Natural killer cell (primary cell): Measurements from ENCODE around the gene RAPGEF1. TPM values are rescaled to one million over a fixed set of nuclear protein-coding genes. Genes with fewer than 3 reads are reported as not detected.

ENCODE experiments used
- ATAC-seq, 3 donors: fragments of 150-1000 bp in 2 of 3; fragments of 200-7000 bp in 1 of 3; cut with Tn5 transposase; 1 replicate in 1 of 3; 2 replicates in 2 of 3; pipeline ENCODE4 v1.10.0; 2021; ENCODE audit warnings: mild to moderate bottlenecking in 2 of 3, moderate library complexity in 2 of 3
- DNase-seq, 2 donors: peaks; one replicate each; pipeline versions ENCODE4 v3.0.0 to v3.0.0-alpha.2; 2013 to 2021; ENCODE audit warnings: mixed read lengths in 1 of 2
- H3K27ac ChIP-seq: one replicate; pipeline ENCODE4 v1.5.1; 2013; ENCODE audit warnings: mild to moderate bottlenecking, low read length
- H3K27me3 ChIP-seq: one replicate; pipeline ENCODE4 v1.6.1; 2013; ENCODE audit warnings: low read length; ENCODE audit not compliant: control insufficient read depth, insufficient read depth
- H3K36me3 ChIP-seq: one replicate; pipeline ENCODE4 v1.6.1; 2013; ENCODE audit warnings: low read length; ENCODE audit not compliant: control insufficient read depth, insufficient read depth
- H3K4me1 ChIP-seq: one replicate; pipeline ENCODE4 v1.6.1; 2013; ENCODE audit warnings: low read length; ENCODE audit not compliant: control insufficient read depth, insufficient read depth
- H3K4me3 ChIP-seq: one replicate; pipeline ENCODE4 v1.5.1; 2013; ENCODE audit warnings: low read length
- H3K9me3 ChIP-seq: one replicate; pipeline ENCODE4 v1.6.1; 2013; ENCODE audit warnings: low read length; ENCODE audit not compliant: control insufficient read depth, insufficient read depth
- H3K27ac Mint-ChIP-seq, 2 donors: one replicate each; pipeline ENCODE4 v1.8.0; 2022; ENCODE audit warnings: mild to moderate bottlenecking in 2 of 2, mixed read lengths in 2 of 2, moderate library complexity in 1 of 2
- H3K27me3 Mint-ChIP-seq, 2 donors: one replicate each; pipeline ENCODE4 v1.8.0; 2022; ENCODE audit warnings: low read depth in 2 of 2, mixed read lengths in 2 of 2
- H3K36me3 Mint-ChIP-seq: one replicate; pipeline ENCODE4 v1.8.0; 2022; ENCODE audit warnings: mixed read lengths
- H3K4me1 Mint-ChIP-seq, 2 donors: one replicate each; pipeline ENCODE4 v1.8.0; 2022; ENCODE audit warnings: mixed read lengths in 2 of 2
- H3K4me3 Mint-ChIP-seq: one replicate; pipeline ENCODE4 v1.8.0; 2022; ENCODE audit warnings: mild to moderate bottlenecking, moderate library complexity, mixed read lengths
- H3K9me3 Mint-ChIP-seq, 2 donors: one replicate each; pipeline ENCODE4 v1.8.0; 2022; ENCODE audit warnings: mixed read lengths in 2 of 2
- WGBS: methylation state at CpG from one replicate; pipeline ENCODE4 v1.1.7; 2013; ENCODE audit warnings: missing lambda C conversion rate; ENCODE audit not compliant: insufficient coverage; 5-methylcytosine and 5-hydroxymethylcytosine counted together
- intact Hi-C: fragments of 100-400 bp; cut with micrococcal nuclease; formaldehyde crosslinking; loops from one replicate; pipeline ENCODE4 v1.14.2; 2022
- total RNA-seq, 4 donors: library from RNA; stranded (reverse); fragments of 120-200 nt in 1 of 4; gene quantifications; one replicate each; pipeline versions ENCODE4 v1.2.3 to v1.2.4, GENCODE V29; 2013 to 2022
- TF ChIP-seq, protein P1 (sequence below): fragments of 200-600 bp; IDR thresholded peaks from one replicate; pipeline ENCODE4 v1.8.0; 2022; ENCODE audit warnings: antibody characterized with exemption

RAPGEF1 gene
- total RNA-seq, 3 donors from 2014 or later (not counting 1 experiment from before 2014, with no cell fraction given), result 210 to 224 (median 222) TPM

DNA sequence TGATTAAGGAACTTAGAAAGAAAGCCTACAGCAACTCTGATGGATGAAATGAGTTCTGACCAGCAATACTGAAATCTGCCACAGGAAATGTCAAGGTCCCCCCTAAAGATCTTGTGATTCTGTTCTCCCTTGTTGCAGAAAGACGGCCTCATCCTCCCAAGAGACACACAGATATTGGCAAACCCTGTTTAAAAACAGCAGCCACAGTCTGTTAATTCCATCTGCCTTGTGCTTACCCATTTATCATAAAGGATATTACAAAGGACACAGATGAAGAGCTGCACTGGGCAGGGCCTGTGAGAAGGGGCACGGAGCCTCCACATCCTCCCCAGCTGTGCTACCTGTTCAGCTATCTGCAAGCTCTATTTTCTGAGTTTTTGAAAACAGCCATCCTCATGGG lies 15.2 kb downstream of the RAPGEF1 start:
- TF ChIP-seq, protein P1, sequence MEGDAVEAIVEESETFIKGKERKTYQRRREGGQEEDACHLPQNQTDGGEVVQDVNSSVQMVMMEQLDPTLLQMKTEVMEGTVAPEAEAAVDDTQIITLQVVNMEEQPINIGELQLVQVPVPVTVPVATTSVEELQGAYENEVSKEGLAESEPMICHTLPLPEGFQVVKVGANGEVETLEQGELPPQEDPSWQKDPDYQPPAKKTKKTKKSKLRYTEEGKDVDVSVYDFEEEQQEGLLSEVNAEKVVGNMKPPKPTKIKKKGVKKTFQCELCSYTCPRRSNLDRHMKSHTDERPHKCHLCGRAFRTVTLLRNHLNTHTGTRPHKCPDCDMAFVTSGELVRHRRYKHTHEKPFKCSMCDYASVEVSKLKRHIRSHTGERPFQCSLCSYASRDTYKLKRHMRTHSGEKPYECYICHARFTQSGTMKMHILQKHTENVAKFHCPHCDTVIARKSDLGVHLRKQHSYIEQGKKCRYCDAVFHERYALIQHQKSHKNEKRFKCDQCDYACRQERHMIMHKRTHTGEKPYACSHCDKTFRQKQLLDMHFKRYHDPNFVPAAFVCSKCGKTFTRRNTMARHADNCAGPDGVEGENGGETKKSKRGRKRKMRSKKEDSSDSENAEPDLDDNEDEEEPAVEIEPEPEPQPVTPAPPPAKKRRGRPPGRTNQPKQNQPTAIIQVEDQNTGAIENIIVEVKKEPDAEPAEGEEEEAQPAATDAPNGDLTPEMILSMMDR, result no peak
- peaks cover 73% of the 10 kb centered on the region for H3K4me1 ChIP-seq
- H3K27me3 ChIP-seq, result no peaks in the 10 kb centered on the region
- peak overlapping the region; percentile 72 for H3K4me3 Mint-ChIP-seq
- no peaks in the 10 kb centered on the region for H3K27me3 Mint-ChIP-seq
- peak in 1 of 2 donors; percentile 35 for DNase-seq
- no peak overlapping the region for H3K4me3 ChIP-seq
- no peaks in the 10 kb centered on the region for H3K36me3 Mint-ChIP-seq
- intact Hi-C loops, result no loop called here
- no peak for ATAC-seq
- H3K4me1 Mint-ChIP-seq, result peaks cover 76 to 86% of the 10 kb centered on the region in 2 donors
- peaks cover 7% of the 10 kb centered on the region for H3K36me3 ChIP-seq
- H3K9me3 ChIP-seq, result no peaks in the 10 kb centered on the region
- no peaks in the 10 kb centered on the region for H3K9me3 Mint-ChIP-seq
- H3K27ac Mint-ChIP-seq, result peak overlapping the region; percentile 92 to 95
- whole genome bisulfite sequencing, result 20% methylated on average over 2 of the region's 2 CpGs
- H3K27ac ChIP-seq, result peak overlapping the region; percentile 65

DNA sequence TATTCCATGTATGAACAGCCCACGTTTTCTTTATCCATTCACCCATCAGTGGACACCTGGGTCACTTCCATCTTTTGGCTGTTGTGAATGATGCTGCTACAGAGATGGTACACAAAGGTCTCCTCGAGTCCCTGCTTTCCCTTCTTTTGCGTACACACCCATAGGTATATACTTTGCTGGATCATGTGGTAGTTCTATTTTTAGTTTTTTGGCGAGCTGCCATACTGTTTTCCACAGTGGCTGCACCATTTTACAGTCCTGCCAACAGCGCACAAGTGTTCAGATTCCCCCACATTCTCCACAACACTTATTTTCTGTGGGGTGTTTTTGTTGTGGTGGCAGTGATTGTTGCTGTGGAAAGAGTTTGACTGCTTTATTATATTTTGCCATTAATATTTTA lies 16.2 kb downstream of the RAPGEF1 start:
- H3K4me3 ChIP-seq, result no peak overlapping the region
- no peaks in the 10 kb centered on the region for H3K9me3 ChIP-seq
- 77% methylated on average over 2 of the region's 5 CpGs for WGBS
- DNase-seq, result no peak
- no peaks in the 10 kb centered on the region for H3K27me3 Mint-ChIP-seq
- intact Hi-C loops, result no loop called here
- ATAC-seq, result no peak
- no peaks in the 10 kb centered on the region for H3K27me3 ChIP-seq
- no peak overlapping the region for H3K27ac ChIP-seq
- H3K4me1 ChIP-seq, result peaks cover 72% of the 10 kb centered on the region
- TF ChIP-seq, protein P1, result no peak
- H3K36me3 Mint-ChIP-seq, result no peaks in the 10 kb centered on the region
- H3K27ac Mint-ChIP-seq, result peak overlapping the region; percentile 92 to 95
- H3K36me3 ChIP-seq, result peaks cover 7% of the 10 kb centered on the region
- H3K9me3 Mint-ChIP-seq, result no peaks in the 10 kb centered on the region
- peaks cover 77 to 86% of the 10 kb centered on the region in 2 donors for H3K4me1 Mint-ChIP-seq
- H3K4me3 Mint-ChIP-seq, result no peak overlapping the region

DNA sequence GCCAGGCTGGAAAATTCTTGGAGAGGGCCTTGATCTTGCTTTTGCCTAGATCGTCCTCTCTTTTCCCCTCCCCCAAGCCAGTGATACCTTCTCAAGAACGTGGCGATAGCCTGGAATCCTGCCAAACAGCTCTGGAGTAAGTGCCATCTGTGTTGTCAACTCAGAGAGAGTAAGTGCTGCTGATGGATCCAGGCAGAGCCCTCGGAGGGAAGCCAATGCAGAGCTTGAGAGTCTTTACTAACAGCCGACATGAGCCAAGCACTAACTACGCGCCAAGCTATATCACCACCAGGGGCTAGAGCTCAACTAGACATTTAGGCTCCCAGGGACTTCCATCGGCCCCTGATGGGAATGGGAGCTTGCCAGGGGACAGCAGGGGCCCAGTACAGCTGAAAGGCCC lies 17.6 kb downstream of the RAPGEF1 start:
- Histone ChIP-seq H3K4me1 (peaks cover 60% of the 10 kb centered on the region), H3K27me3 (no peaks in the 10 kb centered on the region), H3K4me3 (no peak overlapping the region), H3K27ac (peak overlapping the region; percentile 10), H3K9me3 (no peaks in the 10 kb centered on the region), H3K36me3 (peaks cover 7% of the 10 kb centered on the region)
- ATAC-seq, result no peak
- no peak for DNase-seq
- Mint-ChIP-seq H3K27ac (peak overlapping the region; percentile 62 to 87), H3K36me3 (no peaks in the 10 kb centered on the region), H3K4me1 (peaks cover 77 to 86% of the 10 kb centered on the region in 2 donors), H3K9me3 (no peaks in the 10 kb centered on the region), H3K27me3 (no peaks in the 10 kb centered on the region), H3K4me3 (no peak overlapping the region)
- WGBS, result 86% methylated on average over 8 of the region's 8 CpGs
- TF ChIP-seq, protein P1, result no peak
- intact Hi-C loops, result no loop called here

DNA sequence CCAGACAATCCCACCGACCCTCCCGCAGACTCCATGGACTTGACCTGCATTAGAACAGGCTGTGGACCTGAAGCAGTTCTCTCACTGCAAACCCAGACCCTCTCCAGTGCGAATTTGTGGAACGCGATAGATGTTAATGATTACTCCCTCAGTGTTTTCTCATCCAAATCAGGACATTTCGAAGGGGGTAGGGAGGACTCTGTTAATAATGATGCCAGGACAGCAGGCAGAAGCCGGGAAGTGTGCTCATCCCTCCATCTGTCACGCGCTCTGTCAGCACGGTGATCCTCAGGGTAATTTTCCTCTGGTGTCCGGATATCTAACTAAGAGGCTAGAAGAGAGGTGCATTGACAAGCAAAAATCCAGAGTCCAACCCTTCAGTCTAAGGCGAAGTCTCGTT lies 18.8 kb downstream of the RAPGEF1 start:
- Mint-ChIP-seq H3K27me3 (no peaks in the 10 kb centered on the region), H3K9me3 (no peaks in the 10 kb centered on the region), H3K4me1 (peaks cover 83 to 85% of the 10 kb centered on the region in 2 donors), H3K36me3 (no peaks in the 10 kb centered on the region), H3K27ac (peak overlapping the region; percentile 87), H3K4me3 (no peak overlapping the region)
- Histone ChIP-seq H3K36me3 (peaks cover 7% of the 10 kb centered on the region), H3K9me3 (no peaks in the 10 kb centered on the region), H3K27ac (no peak overlapping the region), H3K4me3 (no peak overlapping the region), H3K27me3 (no peaks in the 10 kb centered on the region), H3K4me1 (peaks cover 58% of the 10 kb centered on the region)
- TF ChIP-seq, protein P1, result no peak
- DNase-seq (no peak), ATAC-seq (no peak)
- intact Hi-C loops, result no loop called here
- WGBS, result 96% methylated on average over 13 of the region's 13 CpGs
